Measurements from ENCODE around the gene SAMM50.

SAMM50 gene

GRCh38 chr22:44032126-44032730 lies 77.0 kb downstream of the SAMM50 start:
- DNase-seq, result no peak

GRCh38 chr22:44033287-44033686 lies 78.0 kb downstream of the SAMM50 start:
- no peak for DNase-seq

GRCh38 chr22:44033694-44034093 lies 78.5 kb downstream of the SAMM50 start:
- DNase-seq, result no peak

- no peak for DNase-seq
These were observed 82.5 kb downstream of the SAMM50 start for GRCh38 chr22:44037519-44038375.

- no peak for DNase-seq
These were observed 84.4 kb downstream of the SAMM50 start for GRCh38 chr22:44039566-44040171.

- peak; percentile 10 for DNase-seq
These were observed 87.3 kb downstream of the SAMM50 start for GRCh38 chr22:44042249-44043218.

- DNase-seq, result peak; percentile 22
These were observed 89.9 kb downstream of the SAMM50 start for GRCh38 chr22:44045145-44045544.

All from OCI-M1 (cell line).